Adrenal gland (tissue), 12 donors: ENCODE data around the gene ACAP3. TPM values are rescaled to one million over a fixed set of nuclear protein-coding genes. Genes with fewer than 3 reads are reported as not detected.

Experiments
- DNase-seq, 7 donors: peaks; one replicate each; pipeline ENCODE4 v3.0.0-alpha.2; 2019 to 2020
- H3K27ac ChIP-seq, 5 donors: fragments of 200-600 bp; sonication (generic) in 4 of 5; 1 replicate in 3 of 5; 2 replicates in 2 of 5; pipeline versions ENCODE4 v1.5.1 to v1.8.0; 2016 to 2020; ENCODE audit warnings: mild to moderate bottlenecking in 1 of 5
- H3K27me3 ChIP-seq: fragments of 200-600 bp; 2 replicates; pipeline ENCODE4 v1.8.0; 2021
- H3K36me3 ChIP-seq, 2 donors: fragments of 200-600 bp; replicated peaks in 1 of 2; 1 replicate in 1 of 2; 2 replicates in 1 of 2; pipeline versions ENCODE4 v1.5.1 to v1.8.0; 2018 to 2022
- H3K4me1 ChIP-seq, 2 donors: fragments of 200-600 bp; replicated peaks in 1 of 2; 1 replicate in 1 of 2; 2 replicates in 1 of 2; pipeline versions ENCODE4 v1.5.1 to v1.8.0; 2018 to 2021
- H3K4me3 ChIP-seq, 4 donors: fragments of 200-600 bp; sonication (generic) in 3 of 4; one replicate each; pipeline ENCODE4 v1.5.1; 2016 to 2018
- H3K9me3 ChIP-seq, 3 donors: fragments of 200-600 bp; sonication (generic) in 1 of 3; replicated peaks in 1 of 3; 1 replicate in 2 of 3; 2 replicates in 1 of 3; pipeline versions ENCODE4 v1.5.1 to v1.8.0; 2016 to 2021
- POLR2A ChIP-seq, 2 donors: fragments of 450-650 bp; IDR thresholded peaks; one replicate each; pipeline ENCODE4 v1.6.1; 2017; ENCODE audit warnings: antibody characterized with exemption in 2 of 2, mild to moderate bottlenecking in 2 of 2, moderate library complexity in 1 of 2
- WGBS, 4 donors: extraction: QIAGEN DNeasy Blood & Tissue Kit in 2 of 4; methylation state at CpG; one replicate each; pipeline versions ENCODE4 v1.1.5 to v1.1.7; 2013 to 2017; 5-methylcytosine and 5-hydroxymethylcytosine counted together
- intact Hi-C, 2 donors: fragments of 100-400 bp; cut with DNase I; formaldehyde crosslinking; loops; one replicate each; pipeline versions ENCODE4 v1.14.1 to v1.15.0; 2022 to 2023
- polyA plus RNA-seq, 3 donors: library from polyadenylated mRNA; stranded (reverse); fragments of 200-250 nt in 2 of 3; fragments of 350-450 nt in 1 of 3; fragmentation: Illumina TruSeq in 1 of 3; extraction: RNeasy Lipid Tissue Mini Kit (QIAGEN cat#74804) in 1 of 3; gene quantifications; one replicate each; pipeline ENCODE4 v1.2.3, GENCODE V29; 2013 to 2014
- total RNA-seq, 9 donors: library from RNA; depleted of rRNA in 4 of 9; stranded (reverse); fragments of >200 nt in 4 of 9; fragments of 120-200 nt in 1 of 9; fragmentation: NEBNext Ultra II Directional in 1 of 9; extraction: Animal tissue kit (Norgen Biotek cat#: 25700) in 1 of 9; gene quantifications; one replicate each; pipeline versions ENCODE4 v1.1.0 to v1.2.4, GENCODE V29; 2013 to 2023
- TF ChIP-seq, protein P1 (sequence below), 6 experiments: fragments of 450-650 bp in 4 of 6; fragments of 200-600 bp in 2 of 6; sonication (generic) in 1 of 6; IDR thresholded peaks; 1 replicate in 5 of 6; 2 replicates in 1 of 6; pipeline versions ENCODE4 v1.5.1 to v1.8.0; 2016 to 2021; ENCODE audit warnings: antibody characterized with exemption in 6 of 6, mild to moderate bottlenecking in 2 of 6, moderate library complexity in 1 of 6
- donor health status: healthy with polysubstance abuse.
- donor health status: Bipolar disorder and iron deficiency.
- donor health status: DM: yes; HTN: yes; CAD: no.
- donor health status: DM: no; HTN: no; CAD: no.
- donor health status: DM: no; HTN: no; CAD: no.
- donor health status: DM: yes; HTN: yes; CAD: no.

The ACAP3 gene
- total and polyA plus RNA-seq, 12 donors = 5.0 to 385 (median 40.8) TPM

DNA sequence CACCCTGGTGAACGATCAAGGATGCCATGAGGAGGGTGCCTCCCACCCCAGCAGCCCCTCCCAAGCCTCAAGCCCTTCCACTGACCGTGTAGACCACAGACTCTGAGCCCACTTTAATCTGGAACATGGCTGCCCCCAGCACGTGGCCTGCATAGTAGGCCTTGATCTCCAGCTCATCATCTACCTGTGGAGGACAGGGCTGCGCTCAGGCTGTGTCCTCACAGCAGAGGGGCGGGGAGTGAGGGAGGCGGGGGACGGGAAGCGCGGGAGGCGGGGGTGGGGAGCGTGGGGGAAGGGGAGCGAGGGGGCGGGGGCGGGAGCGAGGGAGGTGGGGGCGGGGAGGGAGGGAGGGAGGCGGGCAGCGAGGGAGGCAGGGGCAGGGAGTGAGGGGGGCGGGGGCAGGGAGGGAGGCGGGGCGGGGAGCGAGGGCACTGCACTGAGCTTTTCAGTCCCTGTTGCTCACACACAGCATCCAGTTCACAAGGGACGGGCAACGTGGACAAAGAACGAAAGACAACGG is 7.8 kb upstream of the ACAP3 start:
- peaks cover 12 to 14% of the 10 kb centered on the region in 2 donors for H3K4me1 ChIP-seq
- peaks cover 0 to 72% of the 10 kb centered on the region in 2 donors for H3K36me3 ChIP-seq
- H3K27ac ChIP-seq = no peak overlapping the region
- DNase-seq = no peak
- no peak for TF ChIP-seq POLR2A (IDR thresholded peaks at IDR 0.05)
- TF ChIP-seq, protein P1, sequence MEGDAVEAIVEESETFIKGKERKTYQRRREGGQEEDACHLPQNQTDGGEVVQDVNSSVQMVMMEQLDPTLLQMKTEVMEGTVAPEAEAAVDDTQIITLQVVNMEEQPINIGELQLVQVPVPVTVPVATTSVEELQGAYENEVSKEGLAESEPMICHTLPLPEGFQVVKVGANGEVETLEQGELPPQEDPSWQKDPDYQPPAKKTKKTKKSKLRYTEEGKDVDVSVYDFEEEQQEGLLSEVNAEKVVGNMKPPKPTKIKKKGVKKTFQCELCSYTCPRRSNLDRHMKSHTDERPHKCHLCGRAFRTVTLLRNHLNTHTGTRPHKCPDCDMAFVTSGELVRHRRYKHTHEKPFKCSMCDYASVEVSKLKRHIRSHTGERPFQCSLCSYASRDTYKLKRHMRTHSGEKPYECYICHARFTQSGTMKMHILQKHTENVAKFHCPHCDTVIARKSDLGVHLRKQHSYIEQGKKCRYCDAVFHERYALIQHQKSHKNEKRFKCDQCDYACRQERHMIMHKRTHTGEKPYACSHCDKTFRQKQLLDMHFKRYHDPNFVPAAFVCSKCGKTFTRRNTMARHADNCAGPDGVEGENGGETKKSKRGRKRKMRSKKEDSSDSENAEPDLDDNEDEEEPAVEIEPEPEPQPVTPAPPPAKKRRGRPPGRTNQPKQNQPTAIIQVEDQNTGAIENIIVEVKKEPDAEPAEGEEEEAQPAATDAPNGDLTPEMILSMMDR (IDR thresholded peaks at IDR 0.05) = no peak
- intact Hi-C loops = no loop called here
- H3K27me3 ChIP-seq = no peaks in the 10 kb centered on the region
- H3K9me3 ChIP-seq = no peaks in the 10 kb centered on the region
- no peak overlapping the region for H3K4me3 ChIP-seq
- 50 to 81% (median 53%) methylated on average over 8 to 22 of the region's 26 CpGs for WGBS, 4 donors

DNA sequence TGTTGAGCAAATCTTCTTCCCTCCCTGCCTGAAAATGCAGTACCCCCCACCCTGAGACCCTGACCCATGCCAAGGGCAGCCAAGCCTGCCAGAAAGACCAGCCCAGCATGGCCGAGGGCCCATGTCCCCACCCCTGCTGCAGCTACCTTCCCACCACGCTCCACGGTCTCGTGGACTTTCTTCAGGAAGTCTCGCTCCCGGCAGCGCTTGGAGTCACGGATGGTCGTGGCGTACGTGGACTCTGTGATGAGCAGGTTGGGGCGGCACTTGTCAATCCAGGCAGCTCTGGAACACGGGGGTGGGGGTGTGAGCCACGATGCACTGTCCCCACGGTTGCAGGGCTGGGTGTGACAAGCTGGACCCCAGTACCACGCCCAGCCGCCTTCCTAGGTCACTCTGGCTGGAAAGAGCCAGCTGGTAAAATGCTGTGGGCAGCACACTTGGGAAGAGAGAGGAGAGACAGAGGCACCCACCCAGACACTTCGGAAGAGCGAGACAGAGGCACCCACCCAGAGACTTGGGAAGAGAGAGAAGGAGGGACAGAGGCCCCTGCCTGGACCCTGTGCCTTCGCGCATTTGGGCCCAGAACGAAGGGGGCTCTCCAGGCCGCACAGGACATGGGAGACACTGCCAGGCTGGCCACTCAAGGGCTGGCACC is 7.1 kb upstream of the ACAP3 start:
- intact Hi-C loops = no loop called here
- Histone ChIP-seq H3K27ac (no peak overlapping the region), H3K36me3 (peaks cover 0 to 74% of the 10 kb centered on the region in 2 donors), H3K4me1 (peaks cover 14% of the 10 kb centered on the region in 2 donors), H3K4me3 (no peak overlapping the region), H3K27me3 (no peaks in the 10 kb centered on the region), H3K9me3 (no peaks in the 10 kb centered on the region)
- TF ChIP-seq, protein P1 (IDR thresholded peaks at IDR 0.05) = no peak
- TF ChIP-seq POLR2A (IDR thresholded peaks at IDR 0.05) = no peak
- no peak for DNase-seq
- 85 to 95% (median 89%) methylated on average over 4 to 23 of the region's 23 CpGs for WGBS, 4 donors

DNA sequence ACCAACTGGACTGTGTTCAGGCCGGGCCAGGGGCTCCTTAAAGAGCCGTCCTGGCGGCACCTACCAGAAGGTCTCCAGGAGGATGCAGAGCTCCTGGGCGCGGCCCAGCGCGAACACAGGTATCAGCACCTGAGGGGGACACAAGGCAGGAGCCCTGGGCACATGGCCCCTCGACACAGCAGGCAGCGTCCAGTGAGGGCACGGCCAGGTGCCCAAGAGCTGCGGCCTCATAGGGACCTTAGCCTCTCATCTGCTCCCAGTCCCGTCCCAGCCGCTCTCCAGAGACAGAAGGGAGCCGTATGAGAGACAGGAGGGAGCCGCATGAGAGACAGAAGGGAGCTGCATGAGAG is 6.5 kb upstream of the ACAP3 start:
- Histone ChIP-seq H3K4me1 (peaks cover 18 to 20% of the 10 kb centered on the region in 2 donors), H3K9me3 (no peaks in the 10 kb centered on the region), H3K27ac (no peak overlapping the region), H3K27me3 (no peaks in the 10 kb centered on the region), H3K36me3 (peaks cover 0 to 69% of the 10 kb centered on the region in 2 donors), H3K4me3 (no peak overlapping the region)
- DNase-seq = no peak
- TF ChIP-seq POLR2A (IDR thresholded peaks at IDR 0.05) = no peak
- TF ChIP-seq, protein P1 (IDR thresholded peaks at IDR 0.05) = no peak
- intact Hi-C loops = no loop called here
- WGBS, 4 donors = 87 to 93% (median 91%) methylated on average over 5 to 15 of the region's 15 CpGs

DNA sequence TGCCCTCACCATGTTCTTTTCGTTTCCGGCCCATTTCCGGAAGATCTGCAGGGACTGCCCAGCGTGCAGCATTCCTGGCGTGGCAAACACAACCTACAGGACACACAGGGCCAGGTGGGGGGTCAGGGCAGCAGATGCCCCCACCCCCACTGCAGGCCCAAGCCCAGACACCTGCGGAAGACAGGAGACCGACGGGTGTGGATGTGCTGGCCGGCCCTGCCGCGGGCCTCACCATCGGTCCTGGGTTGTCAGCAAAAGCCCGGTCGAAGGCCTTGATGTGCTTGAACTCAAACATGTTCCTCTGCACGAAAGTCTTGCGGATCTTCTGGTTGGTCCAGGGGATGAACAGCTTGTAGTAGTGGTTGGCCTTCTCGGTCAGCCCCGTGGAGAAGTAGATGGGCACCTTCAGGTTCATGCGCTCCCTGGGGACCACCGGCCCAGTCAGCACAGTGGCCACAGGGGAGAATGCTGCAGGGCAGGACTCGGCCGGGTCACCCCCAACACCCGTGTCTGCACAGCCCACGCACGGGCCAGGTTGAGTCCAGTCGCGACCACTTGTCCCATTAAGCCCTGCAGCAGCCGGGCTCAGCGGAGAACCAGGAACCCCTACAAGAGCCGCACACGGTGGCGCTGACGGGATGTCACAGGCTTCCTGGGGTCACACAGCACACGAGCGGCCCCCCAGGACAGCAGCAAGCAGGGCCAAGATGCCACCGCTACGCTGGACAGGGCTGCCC is 5.9 kb upstream of the ACAP3 start:
- 81 to 90% (median 87%) methylated on average over 18 to 37 of the region's 37 CpGs for WGBS, 4 donors
- no peak for TF ChIP-seq POLR2A (IDR thresholded peaks at IDR 0.05)
- TF ChIP-seq, protein P1 (IDR thresholded peaks at IDR 0.05) = no peak
- Histone ChIP-seq H3K36me3 (peaks cover 0 to 65% of the 10 kb centered on the region in 2 donors), H3K27me3 (no peaks in the 10 kb centered on the region), H3K4me3 (no peak overlapping the region), H3K4me1 (peaks cover 20 to 22% of the 10 kb centered on the region in 2 donors), H3K9me3 (no peaks in the 10 kb centered on the region), H3K27ac (no peak overlapping the region)
- no peak for DNase-seq
- intact Hi-C loops = no loop called here
